ACC112 (cell line): ENCODE data around the gene ARHGEF12.

Experiments
- H2AFZ ChIP-seq: fragments of 200-600 bp; sonication (generic); one replicate; pipeline ENCODE4 v1.6.0; 2017; ENCODE audit warnings: antibody characterized with exemption, low read length; ENCODE audit not compliant: unreplicated experiment
- H3K27ac ChIP-seq: fragments of 200-600 bp; sonication (generic); 2 replicates; pipeline ENCODE4 v1.5.1; 2014; ENCODE audit warnings: low read depth, mild to moderate bottlenecking, antibody characterized with exemption, low read length, moderate library complexity
- H3K27me3 ChIP-seq: fragments of 200-600 bp; sonication (generic); 2 replicates; pipeline ENCODE4 v1.6.1; 2014; ENCODE audit warnings: mild to moderate bottlenecking, antibody characterized with exemption, low read length, moderate library complexity, mixed read lengths; ENCODE audit not compliant: insufficient read depth
- H3K36me3 ChIP-seq: fragments of 200-600 bp; sonication (generic); 2 replicates; pipeline ENCODE4 v1.6.1; 2016; ENCODE audit warnings: mild to moderate bottlenecking, antibody characterized with exemption, low read length, moderate library complexity, mixed read lengths; ENCODE audit not compliant: insufficient read depth
- H3K4me1 ChIP-seq: fragments of 200-600 bp; sonication (generic); one replicate; pipeline ENCODE4 v1.6.1; 2016; ENCODE audit warnings: low read length, mixed read lengths; ENCODE audit not compliant: insufficient read depth, unreplicated experiment, control insufficient read depth
- H3K4me3 ChIP-seq: fragments of 200-600 bp; sonication (generic); 2 replicates; pipeline ENCODE4 v1.5.1; 2014; ENCODE audit warnings: mild to moderate bottlenecking, low read depth, low read length
- H3K79me2 ChIP-seq: fragments of 200-600 bp; sonication (generic); one replicate; pipeline ENCODE4 v1.6.0; 2016; ENCODE audit warnings: low read length; ENCODE audit not compliant: control insufficient read depth, unreplicated experiment, insufficient read depth

ARHGEF12 gene

GRCh38 chr11:120303004-120303637 lies 33.1 kb upstream of the ARHGEF12 start:
- H2AFZ ChIP-seq, result no peak overlapping the region
- peaks cover 22% of the 10 kb centered on the region for H3K27me3 ChIP-seq
- no peak overlapping the region for H3K27ac ChIP-seq
- peaks cover 11% of the 10 kb centered on the region for H3K4me1 ChIP-seq
- no peaks in the 10 kb centered on the region for H3K36me3 ChIP-seq
- no peaks in the 10 kb centered on the region for H3K79me2 ChIP-seq
- H3K4me3 ChIP-seq, result no peak overlapping the region

- no peaks in the 10 kb centered on the region for H3K79me2 ChIP-seq
- H3K4me1 ChIP-seq, result peaks cover 11% of the 10 kb centered on the region
- no peak overlapping the region for H3K27ac ChIP-seq
- no peak overlapping the region for H3K4me3 ChIP-seq
- no peak overlapping the region for H2AFZ ChIP-seq
- peaks cover 8% of the 10 kb centered on the region; the same call in 1 of the 2 replicates for H3K27me3 ChIP-seq
- H3K36me3 ChIP-seq, result no peaks in the 10 kb centered on the region
These were observed 31.7 kb upstream of the ARHGEF12 start for GRCh38 chr11:120304526-120304925.

- no peak overlapping the region for H2AFZ ChIP-seq
- H3K36me3 ChIP-seq, result no peaks in the 10 kb centered on the region
- H3K4me3 ChIP-seq, result no peak overlapping the region
- no peaks in the 10 kb centered on the region for H3K79me2 ChIP-seq
- H3K4me1 ChIP-seq, result peaks cover 11% of the 10 kb centered on the region
- H3K27ac ChIP-seq, result no peak overlapping the region
- peaks cover 6% of the 10 kb centered on the region; the same call in 1 of the 2 replicates for H3K27me3 ChIP-seq
These were observed 30.9 kb upstream of the ARHGEF12 start for GRCh38 chr11:120305286-120305685.

GRCh38 chr11:120306519-120307242 lies 29.5 kb upstream of the ARHGEF12 start:
- H3K4me3 ChIP-seq, result no peak overlapping the region
- no peaks in the 10 kb centered on the region for H3K79me2 ChIP-seq
- peaks cover 13% of the 10 kb centered on the region for H3K27me3 ChIP-seq
- no peak overlapping the region for H3K27ac ChIP-seq
- H2AFZ ChIP-seq, result no peak overlapping the region
- H3K36me3 ChIP-seq, result no peaks in the 10 kb centered on the region
- H3K4me1 ChIP-seq, result peaks cover 11% of the 10 kb centered on the region

- Histone ChIP-seq H2AFZ (no peak overlapping the region), H3K27me3 (peaks cover 13% of the 10 kb centered on the region), H3K36me3 (no peaks in the 10 kb centered on the region), H3K4me1 (peaks cover 11% of the 10 kb centered on the region), H3K27ac (no peak overlapping the region), H3K4me3 (no peak overlapping the region), H3K79me2 (no peaks in the 10 kb centered on the region)
These were observed 28.7 kb upstream of the ARHGEF12 start for GRCh38 chr11:120307476-120307875.

GRCh38 chr11:120308081-120308480 lies 28.1 kb upstream of the ARHGEF12 start:
- Histone ChIP-seq H3K79me2 (no peaks in the 10 kb centered on the region), H3K4me3 (no peak overlapping the region), H3K36me3 (no peaks in the 10 kb centered on the region), H3K4me1 (peaks cover 11% of the 10 kb centered on the region), H3K27me3 (peaks cover 13% of the 10 kb centered on the region), H3K27ac (no peak overlapping the region), H2AFZ (no peak overlapping the region)

- Histone ChIP-seq H2AFZ (no peak overlapping the region), H3K79me2 (no peaks in the 10 kb centered on the region), H3K4me3 (no peak overlapping the region), H3K4me1 (peaks cover 11% of the 10 kb centered on the region), H3K36me3 (no peaks in the 10 kb centered on the region), H3K27me3 (peaks cover 13% of the 10 kb centered on the region), H3K27ac (no peak overlapping the region)
These were observed 25.3 kb upstream of the ARHGEF12 start for GRCh38 chr11:120310870-120311269.

- no peak overlapping the region for H3K27ac ChIP-seq
- peaks cover 13% of the 10 kb centered on the region for H3K27me3 ChIP-seq
- H3K4me3 ChIP-seq, result no peak overlapping the region
- H3K4me1 ChIP-seq, result peaks cover 11% of the 10 kb centered on the region
- no peaks in the 10 kb centered on the region for H3K79me2 ChIP-seq
- H3K36me3 ChIP-seq, result no peaks in the 10 kb centered on the region
- H2AFZ ChIP-seq, result no peak overlapping the region
These were observed 21.4 kb upstream of the ARHGEF12 start for GRCh38 chr11:120314861-120315260.

- no peak overlapping the region for H3K27ac ChIP-seq
- no peaks in the 10 kb centered on the region; the same call in 1 of the 2 replicates for H3K27me3 ChIP-seq
- peaks cover 11% of the 10 kb centered on the region for H3K4me1 ChIP-seq
- no peaks in the 10 kb centered on the region for H3K36me3 ChIP-seq
- H2AFZ ChIP-seq, result peak overlapping the region; percentile 17
- H3K4me3 ChIP-seq, result no peak overlapping the region
- no peaks in the 10 kb centered on the region for H3K79me2 ChIP-seq
These were observed 19.1 kb upstream of the ARHGEF12 start for GRCh38 chr11:120316880-120317688.

GRCh38 chr11:120317689-120318480 lies 18.3 kb upstream of the ARHGEF12 start:
- H3K36me3 ChIP-seq, result no peaks in the 10 kb centered on the region
- H3K27ac ChIP-seq, result no peak overlapping the region
- peaks cover 11% of the 10 kb centered on the region for H3K4me1 ChIP-seq
- no peaks in the 10 kb centered on the region; the same call in 1 of the 2 replicates for H3K27me3 ChIP-seq
- no peak overlapping the region for H3K4me3 ChIP-seq
- no peaks in the 10 kb centered on the region for H3K79me2 ChIP-seq
- H2AFZ ChIP-seq, result no peak overlapping the region
